CD4-positive, alpha-beta T cell (primary cell): ENCODE results near the gene TCEAL1. TPM values are rescaled to one million over a fixed set of nuclear protein-coding genes. Genes with fewer than 3 reads are reported as not detected.

Source experiments
- ATAC-seq: fragments of 200-7000 bp; cut with Tn5 transposase; one replicate; pipeline ENCODE4 v1.10.0; 2022; ENCODE audit warnings: mild to moderate bottlenecking; ENCODE audit not compliant: poor library complexity
- CTCF ChIA-PET: fragments of 350-600 bp; sonication (Branson Sonifier 250); formaldehyde crosslinking; loops from one replicate; lab custom pipeline; 2021; ENCODE audit warnings: antibody characterized with exemption, inconsistent platforms; lab: Charles Lee
- POLR2A ChIA-PET: fragments of 350-600 bp; sonication (Branson Sonifier 250); formaldehyde crosslinking; loops from one replicate; lab custom pipeline; 2021; ENCODE audit warnings: antibody characterized with exemption, inconsistent platforms; lab: Charles Lee
- DNase-seq, 14 experiments: peaks; one replicate each; pipeline ENCODE4 v3.0.0-alpha.2; 2013 to 2020; ENCODE audit warnings: mixed read lengths in 2 of 14
- H3K27ac ChIP-seq, 2 donors: one replicate each; pipeline versions ENCODE4 v1.5.1 to v1.7.0; 2013; ENCODE audit warnings: low read length in 2 of 2, low read depth in 1 of 2, mild to moderate bottlenecking in 1 of 2
- H3K27me3 ChIP-seq, 2 experiments: 1 replicate in 1 of 2; 2 replicates in 1 of 2; pipeline versions ENCODE4 v1.6.1 to v1.7.0; 2013; ENCODE audit warnings: low read length in 2 of 2, control low read depth in 1 of 2, mild to moderate bottlenecking in 1 of 2, moderate library complexity in 1 of 2; ENCODE audit not compliant: insufficient read depth in 2 of 2, control insufficient read depth in 1 of 2
- H3K36me3 ChIP-seq: one replicate; pipeline ENCODE4 v1.6.1; 2013; ENCODE audit warnings: low read length, control low read depth; ENCODE audit not compliant: insufficient read depth
- H3K4me1 ChIP-seq: one replicate; pipeline ENCODE4 v1.6.1; 2013; ENCODE audit warnings: low read length, control low read depth; ENCODE audit not compliant: insufficient read depth
- H3K4me3 ChIP-seq: one replicate; pipeline ENCODE4 v1.5.1; 2013; ENCODE audit warnings: mild to moderate bottlenecking, low read length, moderate library complexity
- H3K9me3 ChIP-seq, 2 experiments: 1 replicate in 1 of 2; 2 replicates in 1 of 2; pipeline versions ENCODE4 v1.6.1 to v1.7.0; 2013; ENCODE audit warnings: low read length in 2 of 2, mild to moderate bottlenecking in 2 of 2, control low read depth in 1 of 2, moderate library complexity in 1 of 2; ENCODE audit not compliant: control insufficient read depth in 1 of 2, insufficient read depth in 1 of 2
- H3K27ac Mint-ChIP-seq: one replicate; pipeline ENCODE4 v1.8.0; 2020; ENCODE audit warnings: mixed read lengths
- H3K27me3 Mint-ChIP-seq: one replicate; pipeline ENCODE4 v1.8.0; 2021; ENCODE audit warnings: mixed read lengths
- H3K36me3 Mint-ChIP-seq: one replicate; pipeline ENCODE4 v1.8.0; 2021; ENCODE audit warnings: low read depth, mixed read lengths
- H3K4me1 Mint-ChIP-seq: one replicate; pipeline ENCODE4 v1.8.0; 2021; ENCODE audit warnings: low read depth, mixed read lengths
- H3K4me3 Mint-ChIP-seq: one replicate; pipeline ENCODE4 v1.8.0; 2020; ENCODE audit warnings: mild to moderate bottlenecking, mixed read lengths
- H3K9me3 Mint-ChIP-seq: one replicate; pipeline ENCODE4 v1.8.0; 2020; ENCODE audit warnings: mixed read lengths
- CTCF ChIP-seq: fragments of 200-600 bp; IDR thresholded peaks from one replicate; pipeline ENCODE4 v1.8.0; 2022; ENCODE audit warnings: antibody characterized with exemption, mild to moderate bottlenecking
- intact Hi-C, 2 experiments: fragments of 100-400 bp; cut with DNase I in 1 of 2; cut with micrococcal nuclease in 1 of 2; formaldehyde crosslinking; loops; one replicate each; pipeline versions ENCODE4 v1.15.1 to v1.9.0; 2023 to 2025; cut with DNase I, micrococcal nuclease
- total RNA-seq, 174 experiments: library from RNA in 2 of 174; stranded (reverse) in 2 of 174; gene quantifications; one replicate each; pipeline ENCODE4 v1.2.3 and lab custom pipeline; 2021 to 2026

The TCEAL1 gene
- total RNA-seq, 2 experiments from 2014 or later: 4.0 to 4.9 TPM

GRCh38 chrX:103666202-103667107, 37.7 kb downstream of the TCEAL1 start:
- intact Hi-C loops: no loop called here
- no peaks in the 10 kb centered on the region for H3K4me1 Mint-ChIP-seq
- CTCF ChIA-PET: interaction anchor here (0.5 to 0.6 kb wide), 2 partner anchors 30 to 101 kb away, joined by 3 read pairs; no protein-coding TSS in a partner anchor
- H3K9me3 Mint-ChIP-seq: no peaks in the 10 kb centered on the region
- Histone ChIP-seq H3K9me3 (no peaks in the 10 kb centered on the region), H3K36me3 (no peaks in the 10 kb centered on the region), H3K27ac (no peak overlapping the region), H3K4me3 (no peak overlapping the region), H3K27me3 (peaks cover 0 to 4% of the 10 kb centered on the region in 2 experiments), H3K4me1 (no peaks in the 10 kb centered on the region)
- POLR2A ChIA-PET: no interaction called here
- no peak overlapping the region for H3K27ac Mint-ChIP-seq
- peaks cover 16% of the 10 kb centered on the region for H3K27me3 Mint-ChIP-seq
- TF ChIP-seq CTCF: no peak
- no peaks in the 10 kb centered on the region for H3K36me3 Mint-ChIP-seq
- no peak for DNase-seq
- ATAC-seq: no peak
- H3K4me3 Mint-ChIP-seq: no peak overlapping the region

- ATAC-seq: no peak
- CTCF ChIA-PET: no interaction called here
- Histone ChIP-seq H3K36me3 (peaks cover 1% of the 10 kb centered on the region), H3K4me1 (no peaks in the 10 kb centered on the region), H3K27ac (no peak overlapping the region), H3K4me3 (no peak overlapping the region), H3K9me3 (no peaks in the 10 kb centered on the region), H3K27me3 (no peaks in the 10 kb centered on the region)
- no peaks in the 10 kb centered on the region for H3K36me3 Mint-ChIP-seq
- no peaks in the 10 kb centered on the region for H3K4me1 Mint-ChIP-seq
- no peak overlapping the region for H3K4me3 Mint-ChIP-seq
- no peak for DNase-seq
- POLR2A ChIA-PET: no interaction called here
- TF ChIP-seq CTCF: no peak
- no peaks in the 10 kb centered on the region for H3K27me3 Mint-ChIP-seq
- intact Hi-C loops: loop anchor here in 1 of 2 experiments (10.0 kb wide), 1 partner anchor 1745 kb away; no protein-coding TSS in a partner anchor
- H3K9me3 Mint-ChIP-seq: no peaks in the 10 kb centered on the region
- no peak overlapping the region for H3K27ac Mint-ChIP-seq
Measured at GRCh38 chrX:103669745-103670144, 41.0 kb downstream of the TCEAL1 start.

GRCh38 chrX:103674531-103675454, 46.0 kb downstream of the TCEAL1 start:
- no peak for DNase-seq
- TF ChIP-seq CTCF: no peak
- Mint-ChIP-seq H3K9me3 (no peaks in the 10 kb centered on the region), H3K27ac (no peak overlapping the region), H3K36me3 (peaks cover 44% of the 10 kb centered on the region), H3K27me3 (no peaks in the 10 kb centered on the region), H3K4me1 (peaks cover 5% of the 10 kb centered on the region), H3K4me3 (no peak overlapping the region)
- Histone ChIP-seq H3K27ac (no peak overlapping the region), H3K9me3 (no peaks in the 10 kb centered on the region), H3K4me3 (no peak overlapping the region), H3K27me3 (no peaks in the 10 kb centered on the region), H3K36me3 (peaks cover 43% of the 10 kb centered on the region), H3K4me1 (no peaks in the 10 kb centered on the region)
- intact Hi-C loops: loop anchor here in 1 of 2 experiments (10.0 kb wide), 1 partner anchor 1750 kb away; no protein-coding TSS in a partner anchor
- no peak for ATAC-seq
- ChIA-PET CTCF (no interaction called here), POLR2A (no interaction called here)
